ENCODE results near the gene KCNT1. TPM values are rescaled to one million over a fixed set of nuclear protein-coding genes. Genes with fewer than 3 reads are reported as not detected.

The KCNT1 gene
- polyA plus RNA-seq, 1 donor, result 0.25 TPM

DNA sequence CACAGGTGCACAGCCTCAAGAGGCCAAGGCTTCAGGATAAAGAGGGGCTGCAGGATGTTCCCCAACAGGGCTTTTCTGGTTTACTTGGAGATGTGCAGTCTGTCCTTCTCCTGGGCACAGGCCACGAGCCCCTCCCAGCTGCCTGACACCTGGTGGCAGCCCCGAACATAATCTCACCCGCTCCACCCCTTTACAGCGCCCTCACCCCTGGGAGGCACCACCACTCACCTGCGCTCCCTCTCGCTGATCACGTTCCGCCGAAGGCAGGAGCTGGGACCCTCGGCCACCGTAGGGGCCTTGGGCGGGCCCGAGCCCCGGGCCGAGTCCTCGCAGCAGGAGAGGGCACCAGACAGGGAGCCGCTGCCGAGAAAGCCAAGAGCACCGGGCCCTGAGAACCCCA lies 3.2 kb upstream of the KCNT1 start:
- no peak overlapping the region for H3K4me3 ChIP-seq (ENCODE audit: low read length)
- no peak overlapping the region for H3K27ac ChIP-seq (ENCODE audit: low read length)
- no peaks in the 10 kb centered on the region for H3K36me3 ChIP-seq (ENCODE audit: control insufficient read depth, insufficient read depth, low read length)
- no peak for DNase-seq
- H3K4me1 ChIP-seq (ENCODE audit: control insufficient read depth, insufficient read depth, low read length), result no peaks in the 10 kb centered on the region
- no CpG with 5 or more reads among the region's 19 CpGs for WGBS (ENCODE audit: insufficient coverage, low lambda C conversion rate)
- H3K27me3 ChIP-seq (ENCODE audit: control insufficient read depth, insufficient read depth, low read length), result peaks cover 19% of the 10 kb centered on the region
- no peaks in the 10 kb centered on the region for H3K9me3 ChIP-seq (ENCODE audit: control insufficient read depth, low read depth, low read length)

DNA sequence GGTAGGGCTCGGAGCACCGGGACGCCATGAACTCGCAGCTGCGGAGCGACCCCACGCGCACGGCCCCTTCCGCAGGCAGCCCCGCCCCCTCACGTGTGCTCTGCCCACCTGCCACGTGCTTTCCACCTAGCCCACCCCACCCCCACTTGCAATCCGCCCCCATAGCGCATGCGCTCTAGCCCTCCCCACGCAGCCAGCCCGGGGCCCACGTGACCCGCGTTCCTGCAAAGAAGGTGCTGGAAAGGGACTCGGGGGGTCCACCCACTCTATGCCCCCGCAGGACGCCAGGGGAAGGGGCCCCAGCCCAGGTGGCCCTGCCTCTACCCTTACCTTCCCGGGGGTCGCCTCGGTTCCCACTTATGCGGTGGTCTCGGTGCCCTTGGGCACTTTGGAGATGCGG lies 2.5 kb upstream of the KCNT1 start, which contains the start of gene SOHLH1:
SOHLH1 (minus strand) TSS at position 42 of the 400 bp plus-strand sequence; CDS start at position 28, 14 bp downstream.
- Histone ChIP-seq H3K4me3 (ENCODE audit: low read length) (no peak within 1 kb of the TSS), H3K4me1 (ENCODE audit: control insufficient read depth, insufficient read depth, low read length) (no peaks in the 10 kb centered on the region), H3K27ac (ENCODE audit: low read length) (no peak within 1 kb of the TSS), H3K9me3 (ENCODE audit: control insufficient read depth, low read depth, low read length) (no peaks in the 10 kb centered on the region), H3K27me3 (ENCODE audit: control insufficient read depth, insufficient read depth, low read length) (peaks cover 23% of the 10 kb centered on the region), H3K36me3 (ENCODE audit: control insufficient read depth, insufficient read depth, low read length) (no peaks in the 10 kb centered on the region)
- no peak for DNase-seq
- no CpG with 5 or more reads among the region's 30 CpGs for WGBS (ENCODE audit: insufficient coverage, low lambda C conversion rate)

DNA sequence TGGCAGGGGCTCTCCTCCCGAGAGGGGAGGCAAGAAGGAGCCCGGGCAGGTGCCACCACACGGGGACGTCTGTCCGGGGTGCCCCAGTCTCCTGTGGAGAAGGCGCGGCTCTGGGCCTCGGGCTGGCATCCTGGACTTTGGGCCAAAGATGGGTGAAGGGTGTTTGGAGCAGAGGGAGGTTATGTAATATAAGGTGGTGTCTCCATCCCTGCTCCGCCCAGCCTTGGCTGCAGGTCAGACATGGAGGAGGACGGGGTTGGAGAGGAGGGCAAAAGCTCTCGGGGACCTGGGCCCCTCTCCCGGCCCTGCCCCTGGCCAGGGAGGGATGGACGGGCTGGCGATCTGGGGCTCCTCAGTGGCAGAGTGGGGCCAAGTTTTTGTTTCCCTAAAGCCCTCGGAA lies 1.5 kb upstream of the KCNT1 start:
- DNase-seq, result no peak
- H3K36me3 ChIP-seq (ENCODE audit: control insufficient read depth, insufficient read depth, low read length), result no peaks in the 10 kb centered on the region
- no peaks in the 10 kb centered on the region for H3K4me1 ChIP-seq (ENCODE audit: control insufficient read depth, insufficient read depth, low read length)
- no peak overlapping the region for H3K4me3 ChIP-seq (ENCODE audit: low read length)
- no peaks in the 10 kb centered on the region for H3K9me3 ChIP-seq (ENCODE audit: control insufficient read depth, low read depth, low read length)
- WGBS (ENCODE audit: insufficient coverage, low lambda C conversion rate), result no CpG with 5 or more reads among the region's 15 CpGs
- no peak overlapping the region for H3K27ac ChIP-seq (ENCODE audit: low read length)
- H3K27me3 ChIP-seq (ENCODE audit: control insufficient read depth, insufficient read depth, low read length), result peaks cover 23% of the 10 kb centered on the region

DNA sequence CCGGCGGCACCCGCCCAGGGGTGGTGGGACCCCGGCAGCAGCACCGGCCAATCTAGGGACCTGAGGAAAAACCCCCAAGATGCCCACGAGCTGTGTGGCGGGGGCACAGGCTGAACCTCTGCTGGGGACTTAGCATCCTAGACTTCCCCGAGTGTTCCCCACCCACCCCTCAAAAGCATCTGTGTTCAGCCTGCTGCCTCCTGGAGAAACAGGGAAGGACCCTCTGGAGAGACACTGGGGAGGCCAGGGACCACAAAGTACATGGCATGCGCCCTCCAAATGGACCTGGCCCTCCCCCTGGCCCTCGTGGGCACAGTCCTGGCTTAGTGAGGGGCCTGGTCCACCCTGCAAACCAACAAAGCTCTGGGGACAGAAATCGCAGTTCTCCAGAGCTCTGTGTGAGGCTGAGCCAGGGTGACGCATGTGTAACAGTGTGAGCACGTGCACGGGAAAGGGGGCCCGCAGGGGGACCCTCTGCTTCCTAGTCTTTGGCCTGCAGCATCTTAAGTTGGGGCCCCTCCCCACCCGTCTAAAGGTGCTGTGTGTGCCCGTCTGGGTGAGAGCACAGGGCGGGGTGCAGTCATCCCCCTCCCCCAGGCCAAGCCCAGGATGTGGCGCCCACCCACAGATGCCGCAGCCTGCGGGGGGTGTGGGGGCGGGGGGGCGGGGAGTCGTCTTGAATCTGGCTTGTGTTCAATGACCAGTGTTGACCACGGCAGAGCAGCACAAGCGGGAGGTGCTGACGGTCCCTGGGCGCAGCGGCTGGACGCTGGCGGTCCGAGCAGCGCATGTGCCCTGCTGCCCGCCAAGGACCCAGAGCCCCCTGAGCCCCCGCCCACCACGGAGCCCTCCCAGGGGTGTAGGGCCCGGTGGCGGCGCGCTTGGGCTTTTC lies 672 bp upstream of the KCNT1 start:
- H3K9me3 ChIP-seq (ENCODE audit: control insufficient read depth, low read depth, low read length), result no peaks in the 10 kb centered on the region
- peak in 1 of 2 donors; percentile 18 for DNase-seq
- no CpG with 5 or more reads among the region's 40 CpGs for WGBS (ENCODE audit: insufficient coverage, low lambda C conversion rate)
- H3K27ac ChIP-seq (ENCODE audit: low read length), result no peak overlapping the region
- peaks cover 23% of the 10 kb centered on the region for H3K27me3 ChIP-seq (ENCODE audit: control insufficient read depth, insufficient read depth, low read length)
- no peaks in the 10 kb centered on the region for H3K36me3 ChIP-seq (ENCODE audit: control insufficient read depth, insufficient read depth, low read length)
- no peaks in the 10 kb centered on the region for H3K4me1 ChIP-seq (ENCODE audit: control insufficient read depth, insufficient read depth, low read length)
- H3K4me3 ChIP-seq (ENCODE audit: low read length), result no peak overlapping the region

DNA sequence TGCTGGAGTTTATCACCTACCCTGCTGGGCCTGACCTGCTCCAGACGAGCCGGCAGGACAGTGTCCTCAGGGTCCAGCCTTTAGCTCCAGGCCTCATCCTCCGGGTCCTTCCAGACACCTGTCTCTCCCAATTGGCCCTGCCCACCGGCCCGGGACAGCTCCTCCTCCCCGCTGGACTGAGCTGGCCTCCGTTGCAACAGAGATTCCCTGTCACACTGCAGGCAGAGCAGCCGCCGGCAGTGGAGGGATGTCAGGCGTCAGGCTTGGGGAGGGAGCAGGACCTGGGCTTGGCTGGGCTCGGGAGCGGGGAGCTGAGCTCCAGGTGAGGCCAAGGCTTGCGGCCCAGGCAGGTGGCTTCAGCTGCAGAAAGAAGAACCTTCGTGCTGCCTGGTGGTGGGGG lies 1.7 kb downstream of the KCNT1 start:
- Histone ChIP-seq H3K4me3 (ENCODE audit: low read length) (no peak overlapping the region), H3K27me3 (ENCODE audit: control insufficient read depth, insufficient read depth, low read length) (peaks cover 23% of the 10 kb centered on the region), H3K36me3 (ENCODE audit: control insufficient read depth, insufficient read depth, low read length) (no peaks in the 10 kb centered on the region), H3K9me3 (ENCODE audit: control insufficient read depth, low read depth, low read length) (no peaks in the 10 kb centered on the region), H3K27ac (ENCODE audit: low read length) (no peak overlapping the region), H3K4me1 (ENCODE audit: control insufficient read depth, insufficient read depth, low read length) (no peaks in the 10 kb centered on the region)
- no peak for DNase-seq
- no CpG with 5 or more reads among the region's 14 CpGs for WGBS (ENCODE audit: insufficient coverage, low lambda C conversion rate)

GRCh38 chr9:135704483-135704882 lies 2.5 kb downstream of the KCNT1 start:
- Histone ChIP-seq H3K4me1 (ENCODE audit: control insufficient read depth, insufficient read depth, low read length) (no peaks in the 10 kb centered on the region), H3K36me3 (ENCODE audit: control insufficient read depth, insufficient read depth, low read length) (no peaks in the 10 kb centered on the region), H3K27ac (ENCODE audit: low read length) (no peak overlapping the region), H3K4me3 (ENCODE audit: low read length) (no peak overlapping the region), H3K27me3 (ENCODE audit: control insufficient read depth, insufficient read depth, low read length) (peaks cover 23% of the 10 kb centered on the region), H3K9me3 (ENCODE audit: control insufficient read depth, low read depth, low read length) (no peaks in the 10 kb centered on the region)
- no peak for DNase-seq
- no CpG with 5 or more reads among the region's 5 CpGs for WGBS (ENCODE audit: insufficient coverage, low lambda C conversion rate)

DNA sequence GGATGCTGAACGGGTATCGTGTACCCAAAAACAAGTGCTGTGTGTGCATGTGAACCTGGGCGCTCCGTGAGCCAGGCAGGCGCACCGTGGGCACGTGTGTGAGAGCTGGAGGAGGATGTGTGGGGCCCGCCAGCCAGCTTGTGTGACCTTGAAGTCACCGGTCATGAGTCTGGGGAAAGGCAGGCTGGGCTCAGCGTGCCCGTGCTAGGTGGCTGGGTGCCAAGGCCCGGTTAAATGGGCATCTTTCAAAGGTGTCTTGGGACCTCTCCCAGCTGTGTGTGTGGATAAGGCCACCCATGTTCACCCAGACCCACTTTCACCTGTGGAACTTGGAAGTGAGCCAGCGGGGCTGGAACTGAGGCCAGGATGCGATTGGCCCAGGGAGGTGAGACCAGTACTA lies 3.4 kb downstream of the KCNT1 start:
- H3K27ac ChIP-seq (ENCODE audit: low read length), result no peak overlapping the region
- no peak overlapping the region for H3K4me3 ChIP-seq (ENCODE audit: low read length)
- no peaks in the 10 kb centered on the region for H3K9me3 ChIP-seq (ENCODE audit: control insufficient read depth, low read depth, low read length)
- no peaks in the 10 kb centered on the region for H3K36me3 ChIP-seq (ENCODE audit: control insufficient read depth, insufficient read depth, low read length)
- no peak for DNase-seq
- no peaks in the 10 kb centered on the region for H3K4me1 ChIP-seq (ENCODE audit: control insufficient read depth, insufficient read depth, low read length)
- H3K27me3 ChIP-seq (ENCODE audit: control insufficient read depth, insufficient read depth, low read length), result peaks cover 23% of the 10 kb centered on the region
- WGBS (ENCODE audit: insufficient coverage, low lambda C conversion rate), result no CpG with 5 or more reads among the region's 14 CpGs

DNA sequence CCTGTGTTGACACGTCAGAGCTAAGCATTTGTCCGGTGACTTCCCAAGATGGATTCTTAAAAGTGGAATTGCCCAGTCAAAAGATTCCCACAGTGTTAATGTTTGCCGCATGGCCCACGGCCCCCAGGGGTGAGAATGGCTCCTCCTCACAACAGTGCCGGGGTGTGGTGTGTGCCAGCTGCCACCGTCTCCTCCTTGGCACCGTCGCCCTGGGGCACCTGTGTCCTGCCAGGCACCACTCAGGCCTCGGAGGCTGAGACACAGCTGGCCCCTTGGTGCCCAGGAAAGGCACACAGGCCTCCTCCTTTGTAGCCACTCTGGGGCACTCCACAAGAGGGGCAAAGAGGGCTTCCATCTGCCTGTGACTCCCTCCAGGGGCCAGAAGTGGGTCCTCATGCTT lies 4.3 kb downstream of the KCNT1 start:
- Histone ChIP-seq H3K27me3 (ENCODE audit: control insufficient read depth, insufficient read depth, low read length) (peaks cover 19% of the 10 kb centered on the region), H3K4me1 (ENCODE audit: control insufficient read depth, insufficient read depth, low read length) (no peaks in the 10 kb centered on the region), H3K36me3 (ENCODE audit: control insufficient read depth, insufficient read depth, low read length) (no peaks in the 10 kb centered on the region), H3K4me3 (ENCODE audit: low read length) (no peak overlapping the region), H3K9me3 (ENCODE audit: control insufficient read depth, low read depth, low read length) (no peaks in the 10 kb centered on the region), H3K27ac (ENCODE audit: low read length) (no peak overlapping the region)
- whole genome bisulfite sequencing (ENCODE audit: insufficient coverage, low lambda C conversion rate), result no CpG with 5 or more reads among the region's 9 CpGs
- DNase-seq, result no peak

- H3K36me3 ChIP-seq (ENCODE audit: control insufficient read depth, insufficient read depth, low read length), result no peaks in the 10 kb centered on the region
- peaks cover 14% of the 10 kb centered on the region for H3K27me3 ChIP-seq (ENCODE audit: control insufficient read depth, insufficient read depth, low read length)
- H3K9me3 ChIP-seq (ENCODE audit: control insufficient read depth, low read depth, low read length), result no peaks in the 10 kb centered on the region
- no peaks in the 10 kb centered on the region for H3K4me1 ChIP-seq (ENCODE audit: control insufficient read depth, insufficient read depth, low read length)
- no peak overlapping the region for H3K27ac ChIP-seq (ENCODE audit: low read length)
- no peak for DNase-seq
- no peak overlapping the region for H3K4me3 ChIP-seq (ENCODE audit: low read length)
- no CpG with 5 or more reads among the region's 23 CpGs for WGBS (ENCODE audit: insufficient coverage, low lambda C conversion rate)
Measured at GRCh38 chr9:135707252-135708138, 5.5 kb downstream of the KCNT1 start.

GRCh38 chr9:135708164-135708563 lies 6.2 kb downstream of the KCNT1 start:
- WGBS (ENCODE audit: insufficient coverage, low lambda C conversion rate), result no CpG with 5 or more reads among the region's 4 CpGs
- no peaks in the 10 kb centered on the region for H3K4me1 ChIP-seq (ENCODE audit: control insufficient read depth, insufficient read depth, low read length)
- DNase-seq, result no peak
- H3K36me3 ChIP-seq (ENCODE audit: control insufficient read depth, insufficient read depth, low read length), result no peaks in the 10 kb centered on the region
- no peak overlapping the region for H3K4me3 ChIP-seq (ENCODE audit: low read length)
- H3K27me3 ChIP-seq (ENCODE audit: control insufficient read depth, insufficient read depth, low read length), result peaks cover 14% of the 10 kb centered on the region
- H3K9me3 ChIP-seq (ENCODE audit: control insufficient read depth, low read depth, low read length), result no peaks in the 10 kb centered on the region
- H3K27ac ChIP-seq (ENCODE audit: low read length), result no peak overlapping the region
